Sigmoid colon (tissue), 3 donors: ENCODE results near the gene FAM89A.

Source experiments
- CTCF ChIP-seq, 4 experiments: fragments of 450-650 bp in 3 of 4; fragments of 200-600 bp in 1 of 4; IDR thresholded peaks; one replicate each; pipeline ENCODE4 v1.5.1; 2016 to 2019; ENCODE audit warnings: antibody characterized with exemption in 4 of 4, mild to moderate bottlenecking in 3 of 4, moderate library complexity in 2 of 4
- POLR2A ChIP-seq, 2 donors: fragments of 450-650 bp; IDR thresholded peaks; one replicate each; pipeline ENCODE4 v1.6.1; 2016; ENCODE audit warnings: antibody characterized with exemption in 2 of 2, mild to moderate bottlenecking in 2 of 2, moderate library complexity in 2 of 2

- TF ChIP-seq CTCF (IDR thresholded peaks at IDR 0.05) = no peak
- TF ChIP-seq POLR2A (IDR thresholded peaks at IDR 0.05) = no peak
Measured at GRCh38 chr1:230972855-230973271, 67.2 kb downstream of the FAM89A start.
